Measurements from ENCODE around the gene KCNK17.
"Not testable (repeated sequence)": the region's sequence is repeated elsewhere in the genome, so short reads cannot be mapped to it uniquely, and the experiment has no call there.

The KCNK17 gene

DNA sequence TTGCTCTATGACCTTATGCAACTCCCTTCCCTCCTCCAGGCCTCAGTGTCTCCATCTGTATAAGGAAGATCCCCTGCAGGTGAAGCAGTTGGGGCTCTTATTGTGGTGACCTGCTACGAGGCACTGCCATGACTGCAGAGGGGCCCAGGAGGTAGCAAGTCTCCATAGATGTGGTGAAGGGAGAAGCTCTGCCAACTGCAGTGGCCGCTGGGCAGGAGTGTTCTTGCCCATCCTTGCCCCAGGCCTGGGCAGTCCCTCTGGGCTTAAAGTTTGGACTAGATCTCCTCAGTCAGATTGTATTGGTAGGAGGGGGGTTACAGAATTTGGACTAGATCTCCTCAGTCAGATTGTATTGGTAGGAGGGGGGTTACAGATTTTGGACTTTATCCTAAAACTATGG lies 12.2 kb downstream of the KCNK17 start:
- no peak for DNase-seq

DNA sequence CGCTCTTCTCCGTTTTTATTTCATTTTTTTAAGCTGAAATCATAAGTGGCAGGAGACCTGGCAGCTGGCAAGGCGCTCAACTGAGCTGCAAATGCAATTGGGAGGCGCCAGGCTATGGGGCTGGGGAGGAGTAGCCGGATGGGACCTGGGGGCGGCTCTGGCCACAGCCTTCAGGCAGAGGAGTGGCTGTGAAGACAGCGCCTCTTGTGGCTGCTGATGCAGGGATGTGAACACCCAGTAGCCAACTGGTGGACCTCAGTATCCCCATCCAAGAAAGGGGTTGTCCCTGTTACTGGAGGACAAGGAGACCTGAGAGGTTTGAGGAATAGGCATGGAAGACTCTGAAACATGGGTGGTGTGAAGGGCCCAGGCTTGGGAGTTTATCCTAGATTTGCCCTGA lies 12.6 kb downstream of the KCNK17 start:
- no peak for DNase-seq

DNA sequence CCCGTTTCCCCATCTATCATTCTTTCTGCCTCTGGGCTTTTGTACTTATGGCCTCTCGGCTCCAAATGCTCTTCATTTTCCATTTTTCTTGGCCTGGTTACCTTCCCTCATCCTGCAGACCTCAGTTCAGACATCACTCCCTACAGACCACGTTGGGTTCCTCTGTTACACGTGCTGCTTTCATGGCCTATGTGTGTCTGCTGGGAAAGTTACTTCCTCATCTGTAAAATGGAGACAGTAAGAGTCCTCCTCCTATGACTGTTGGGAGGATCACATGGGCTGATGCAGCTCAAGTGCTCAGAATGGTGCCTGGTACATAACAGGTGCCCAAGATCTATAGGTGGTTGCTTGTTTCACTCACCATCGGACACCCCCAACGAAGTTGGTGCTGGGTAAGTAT lies 13.5 kb downstream of the KCNK17 start:
- no peak for DNase-seq

DNA sequence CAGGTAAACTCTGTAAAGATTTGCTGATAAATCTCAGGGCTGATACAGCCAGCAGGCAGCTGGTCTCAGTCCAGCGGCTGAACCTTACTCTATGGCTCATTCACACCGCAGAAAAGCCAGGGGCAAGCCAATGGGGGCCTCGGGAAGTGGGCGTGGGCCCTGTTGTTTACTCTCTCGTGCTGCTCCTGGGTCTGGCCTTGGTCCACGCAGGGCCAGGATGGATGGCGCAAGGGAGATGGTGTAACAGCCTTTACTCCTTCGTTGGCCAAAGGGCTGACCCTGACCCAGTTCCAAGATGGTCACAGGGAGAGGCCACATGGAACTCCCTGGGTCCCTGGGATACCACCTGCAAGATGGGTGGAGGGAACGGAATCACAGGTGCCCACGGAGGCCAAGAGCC lies 16.2 kb downstream of the KCNK17 start:
- no peak for DNase-seq

DNA sequence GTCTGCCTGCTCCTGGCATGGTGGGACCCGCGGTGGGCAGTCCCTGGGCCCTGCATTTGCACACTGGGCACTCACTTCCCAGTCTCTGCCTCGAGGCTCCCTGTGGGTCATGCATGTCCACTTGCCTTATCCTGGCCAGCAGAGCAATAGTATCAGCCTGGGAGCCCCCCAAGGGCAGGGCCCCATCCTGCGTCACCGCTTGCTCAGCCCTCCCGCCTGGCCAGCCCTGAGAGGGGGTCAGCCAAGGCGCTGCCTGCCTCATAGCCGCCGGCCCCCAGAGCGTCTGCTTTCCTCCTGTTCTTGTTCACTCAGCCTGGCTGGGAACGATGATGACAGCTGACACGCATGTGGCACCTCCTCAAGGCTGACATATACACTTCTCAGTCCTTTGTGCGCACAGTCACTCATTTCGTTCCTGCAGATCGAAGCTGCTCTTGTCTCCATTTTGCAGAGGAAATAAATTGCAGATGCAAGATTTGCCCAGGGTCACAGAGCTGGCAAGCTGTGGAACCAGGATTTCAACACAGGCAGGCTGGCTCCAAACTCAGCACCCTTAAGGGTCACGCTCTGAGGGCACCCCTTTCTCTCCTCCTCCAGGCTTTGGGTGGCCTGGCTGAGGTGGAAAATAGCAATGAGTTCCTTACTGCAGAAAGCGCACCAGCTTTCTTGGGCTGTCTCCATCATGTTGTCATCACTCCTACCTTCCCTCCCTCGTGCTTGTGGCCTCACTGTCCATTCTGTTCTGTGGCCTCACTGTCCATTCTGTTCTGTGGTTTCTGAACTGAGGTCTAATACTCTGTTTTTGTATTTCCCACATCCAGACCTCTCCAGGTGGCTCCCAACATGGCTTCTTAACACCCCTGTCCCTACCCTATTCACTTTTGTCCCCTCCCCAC lies 17.2 kb downstream of the KCNK17 start:
- DNase-seq = no peak

DNA sequence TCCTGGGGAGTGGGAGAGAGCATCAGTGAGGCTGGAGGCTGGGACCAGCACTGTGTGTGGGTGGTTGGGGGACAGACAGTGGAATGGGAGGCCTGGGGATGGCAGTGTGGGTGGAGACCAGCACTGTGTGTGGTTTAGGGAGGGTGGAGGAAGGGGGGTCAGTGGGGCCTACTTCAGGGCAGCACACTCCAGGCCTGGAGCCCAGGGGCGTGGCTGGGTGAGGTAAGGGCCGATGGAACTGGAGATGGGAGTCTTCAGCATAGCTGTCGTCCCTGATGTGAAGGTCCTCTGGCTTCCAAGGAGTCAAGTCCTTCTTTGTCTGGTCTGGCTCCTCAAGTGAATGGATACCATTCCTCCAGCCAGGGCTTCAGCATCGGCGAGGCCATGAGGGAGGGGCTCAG lies 18.6 kb downstream of the KCNK17 start:
- DNase-seq = no peak

DNA sequence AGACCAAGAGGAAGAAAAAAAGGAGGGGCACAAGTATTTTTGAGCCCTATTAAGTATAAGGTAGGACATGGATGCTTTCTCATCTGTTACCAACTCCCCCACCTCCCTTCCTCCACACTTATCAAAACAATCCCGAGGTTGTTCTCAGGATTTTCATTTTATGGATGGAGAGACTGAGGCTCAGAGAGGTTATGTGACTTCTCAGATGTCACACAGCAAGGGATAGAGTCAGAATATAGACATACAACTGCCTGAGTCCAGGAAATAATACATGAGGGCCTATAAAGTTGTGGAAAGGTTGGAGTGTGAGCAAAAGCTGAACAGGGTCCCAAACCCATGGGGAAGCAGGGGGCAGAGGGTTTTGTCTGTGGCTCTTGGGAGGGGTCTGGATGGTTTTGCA lies 19.3 kb downstream of the KCNK17 start:
- no peak for DNase-seq

DNA sequence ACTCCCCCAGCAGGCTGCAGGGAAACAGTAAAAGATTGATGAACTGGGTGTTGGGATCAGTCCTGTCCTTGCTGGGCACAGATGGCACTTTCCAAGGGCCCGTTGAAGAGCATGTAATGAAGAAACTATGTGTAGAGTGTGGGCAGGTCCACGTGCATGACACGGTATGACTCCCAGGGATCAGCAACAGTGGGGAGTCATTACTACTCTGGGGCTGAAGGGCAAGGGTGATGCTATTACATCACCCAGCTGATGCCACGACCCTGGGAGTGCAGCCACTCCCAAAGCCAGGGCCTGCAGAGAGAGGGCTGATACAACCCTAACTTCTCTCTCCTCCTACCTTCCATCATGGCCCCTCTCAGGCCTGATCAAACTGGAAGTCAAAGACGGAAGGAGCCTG lies 20.1 kb downstream of the KCNK17 start:
- DNase-seq = no peak

DNA sequence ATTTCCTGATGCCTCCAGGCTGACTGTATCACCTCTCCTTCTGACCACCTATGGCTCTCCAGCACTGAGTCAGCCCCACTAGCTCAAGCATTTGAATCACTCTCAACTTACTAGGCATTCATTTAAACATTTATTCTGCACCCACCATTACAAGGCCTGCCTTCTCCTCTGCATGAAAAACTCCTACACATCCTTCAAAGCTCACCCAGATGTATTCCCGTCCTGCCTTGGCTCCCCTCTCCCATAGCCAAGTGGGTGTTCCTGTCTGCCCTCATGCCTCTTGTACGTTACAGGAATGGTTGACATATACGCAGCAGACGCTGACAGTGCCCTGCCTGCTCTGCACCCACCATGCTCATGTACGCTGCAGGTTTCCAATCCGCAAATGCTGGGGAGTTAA lies 21.6 kb downstream of the KCNK17 start:
- DNase-seq = no peak

DNA sequence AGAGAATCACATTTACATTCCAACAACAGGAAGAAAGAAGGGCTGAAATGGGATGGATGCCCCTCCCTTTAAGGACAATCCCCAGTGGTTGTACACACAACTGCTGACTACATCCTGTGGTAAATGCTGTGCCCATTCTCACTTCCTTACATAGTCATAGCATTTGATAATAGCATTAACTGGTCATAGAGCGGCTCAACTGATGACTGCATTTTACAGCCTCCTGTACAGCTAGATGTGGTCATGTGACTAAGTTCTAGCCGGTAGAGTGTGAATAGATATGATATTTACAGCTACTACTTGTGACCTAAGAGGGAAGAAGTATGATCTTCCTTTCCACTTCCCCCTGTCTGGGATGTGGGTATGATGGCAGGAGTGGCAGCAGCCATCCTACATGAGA lies 24.7 kb downstream of the KCNK17 start:
- no peak for DNase-seq

DNA sequence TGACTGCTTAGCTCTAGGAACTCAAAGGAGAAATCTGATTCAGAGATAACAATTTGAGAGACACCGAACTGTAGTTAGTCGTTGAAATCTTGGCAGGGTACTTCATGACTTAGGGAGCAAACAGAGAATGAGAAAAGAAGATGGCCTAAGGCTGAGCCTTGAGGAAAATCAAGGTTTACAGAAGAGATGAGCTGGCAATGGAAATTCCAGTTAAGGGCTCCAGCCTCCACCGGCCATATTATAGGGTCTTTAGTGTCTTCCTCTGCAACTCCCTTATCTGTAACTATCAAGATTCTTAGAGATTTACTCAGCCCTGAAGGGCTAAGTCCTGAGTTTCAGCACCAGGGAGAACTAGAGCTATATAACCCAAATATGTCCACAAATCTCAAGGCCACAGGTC lies 26.6 kb downstream of the KCNK17 start:
- no peak for DNase-seq

DNA sequence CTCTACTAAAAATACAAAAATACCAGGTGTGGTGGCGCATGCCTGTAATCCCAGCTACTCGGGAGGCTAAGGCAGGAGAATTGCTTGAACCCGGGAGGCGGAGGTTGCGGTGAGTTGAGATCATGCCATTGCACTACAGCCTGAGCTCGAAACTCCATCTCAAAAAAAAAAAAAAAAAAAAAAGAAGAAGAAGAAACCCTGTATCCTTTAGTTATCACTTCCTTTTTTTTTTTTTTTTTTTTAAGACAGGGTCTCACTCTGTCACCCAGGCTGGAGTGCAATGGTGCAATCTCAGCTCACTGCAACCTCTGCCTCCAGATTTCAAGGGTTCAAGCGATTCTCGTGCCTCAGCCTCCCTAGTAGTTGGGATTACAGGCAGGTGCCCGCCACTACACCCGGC lies 27.6 kb downstream of the KCNK17 start:
- DNase-seq = not testable (repeated sequence)

DNA sequence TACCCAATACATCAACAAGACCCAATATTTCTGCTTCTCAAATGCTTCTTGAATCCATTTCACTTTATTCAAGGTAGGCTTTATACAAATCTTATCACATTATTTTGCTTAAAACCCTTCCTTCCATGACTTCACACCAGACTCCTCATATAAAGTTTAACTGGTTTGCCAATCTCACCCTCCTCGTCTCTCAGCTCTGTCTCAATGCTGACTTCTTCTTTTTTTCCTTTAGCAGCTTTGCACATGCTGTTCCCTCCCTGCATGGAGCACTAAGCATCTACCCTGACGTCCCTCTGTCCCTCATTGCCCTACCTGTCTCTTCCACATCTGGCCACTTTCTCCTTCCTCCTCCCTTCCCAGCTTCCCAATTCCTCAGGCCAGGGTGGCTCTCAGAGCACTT lies 31.4 kb downstream of the KCNK17 start:
- DNase-seq = no peak

DNA sequence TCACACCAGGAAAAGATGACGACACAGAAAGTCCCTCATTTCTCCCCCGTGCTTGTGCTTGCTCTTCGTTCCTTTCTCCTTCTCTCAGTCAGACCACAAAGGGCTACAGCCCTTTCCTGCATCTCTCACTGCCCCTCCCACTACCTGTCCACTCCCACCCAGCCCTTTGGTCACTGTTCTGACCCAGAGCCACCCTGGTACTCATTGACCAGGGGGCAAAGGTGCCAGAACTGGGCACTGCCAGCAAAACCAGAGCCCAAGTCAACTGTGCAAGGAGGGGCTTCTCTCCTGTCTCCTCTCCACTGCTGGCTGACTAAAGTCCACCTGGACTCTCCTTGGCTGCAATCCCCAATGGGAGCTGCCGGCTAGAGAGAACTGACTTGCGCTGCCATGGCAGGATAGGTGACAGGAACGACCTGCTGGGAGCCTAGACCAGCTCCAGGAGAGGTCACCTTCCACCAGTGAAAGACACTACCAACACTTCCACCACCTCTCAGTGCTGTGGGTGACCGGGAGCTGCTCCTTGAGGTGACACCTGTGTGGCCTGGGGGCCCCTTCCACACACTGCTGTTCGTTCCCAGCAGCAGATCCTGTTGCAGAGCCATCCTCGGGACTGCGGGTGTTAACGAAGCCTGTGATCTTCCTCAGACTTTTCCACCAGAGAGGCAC lies 32.8 kb downstream of the KCNK17 start:
- DNase-seq = no peak

DNA sequence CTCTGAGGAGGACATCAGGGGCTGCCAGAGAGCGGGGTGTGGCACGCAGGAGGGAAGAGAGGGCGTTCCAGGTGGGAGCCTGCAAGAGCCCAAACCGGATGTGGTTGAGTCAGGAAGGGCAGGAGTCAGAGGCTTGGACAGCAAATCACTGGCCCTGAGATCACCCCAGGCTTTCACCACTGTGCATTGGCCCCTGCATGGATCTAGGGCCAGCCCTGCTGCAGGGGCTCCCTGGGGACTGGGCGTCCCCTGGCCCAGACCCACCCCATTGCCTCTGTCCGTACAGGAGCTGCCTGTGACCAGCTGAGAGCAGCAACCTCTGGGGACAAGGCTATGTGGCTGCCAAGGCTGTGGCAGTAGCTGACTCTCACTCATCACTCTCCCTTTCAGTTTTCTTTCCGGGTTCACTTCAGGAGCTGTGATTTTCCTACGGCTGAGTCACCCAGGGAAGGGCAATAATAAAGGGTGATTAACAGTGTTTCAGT lies 33.9 kb downstream of the KCNK17 start:
- DNase-seq = no peak

DNA sequence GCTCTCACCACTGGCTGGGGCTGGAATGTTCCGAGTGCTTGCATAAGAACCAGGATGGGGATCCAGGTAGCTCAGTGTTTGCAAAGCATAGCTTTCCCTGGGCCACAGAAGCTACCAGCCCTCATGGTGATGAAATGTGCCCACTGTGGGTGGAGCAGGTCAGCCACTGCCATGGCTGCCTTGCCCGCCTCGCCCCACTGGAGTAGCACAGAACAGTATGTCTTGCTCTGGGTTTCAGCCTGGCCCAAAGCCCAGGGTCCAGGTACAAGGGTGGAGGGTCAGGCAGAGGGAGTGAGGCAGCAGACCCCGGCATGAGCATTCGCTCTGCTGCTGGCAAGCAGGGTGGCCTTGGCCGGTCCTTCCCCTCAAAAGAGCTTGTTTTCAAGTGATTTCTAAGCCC lies 34.7 kb downstream of the KCNK17 start:
- DNase-seq = no peak

DNA sequence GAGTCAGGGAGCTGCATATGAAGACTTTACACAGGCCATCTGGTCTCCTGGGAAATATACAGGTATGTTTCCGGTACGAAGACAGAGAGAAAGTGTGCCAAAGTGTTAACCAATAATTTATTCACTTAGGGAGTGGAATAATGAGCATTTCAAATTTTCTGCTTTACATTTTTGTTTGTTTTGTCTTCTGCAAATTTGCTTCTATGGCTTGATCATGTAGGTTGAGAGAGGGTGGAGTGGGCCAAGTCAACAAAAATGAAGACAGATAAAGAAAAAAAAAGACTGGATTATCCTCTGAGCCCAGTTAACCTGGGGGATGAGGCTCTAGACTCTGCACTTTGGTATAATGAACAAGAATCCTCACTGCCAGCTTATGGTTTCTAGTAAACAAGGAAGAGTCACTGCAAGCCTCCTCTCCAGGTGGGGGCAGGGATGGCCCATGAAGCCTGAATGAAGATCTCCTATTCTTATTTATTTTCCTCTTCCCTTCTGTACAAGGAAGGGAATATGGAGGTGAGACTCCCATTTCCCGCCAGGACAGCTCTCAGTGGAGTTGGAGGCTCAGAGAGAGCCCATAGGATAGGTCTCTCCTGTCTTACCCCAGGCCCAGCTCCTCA lies 37.7 kb downstream of the KCNK17 start:
- DNase-seq = no peak

DNA sequence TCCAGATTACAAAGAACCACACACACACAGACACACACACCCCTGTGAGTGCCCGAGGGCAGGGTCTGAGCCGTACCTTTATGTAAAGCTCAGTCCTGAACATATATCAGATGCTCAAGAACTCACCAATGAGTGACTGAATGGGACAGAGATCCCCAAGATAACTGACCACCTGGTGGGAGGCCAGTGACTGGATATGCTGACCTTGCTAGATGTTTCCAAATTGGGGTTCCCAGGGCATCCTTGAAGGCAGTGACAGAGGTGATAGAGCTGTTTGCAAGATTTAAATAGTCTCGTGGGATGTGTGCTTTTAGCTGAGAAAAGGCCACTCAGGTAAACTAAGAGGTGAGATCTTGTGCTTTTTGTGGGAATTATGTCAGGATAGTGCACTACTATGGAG lies 39.3 kb downstream of the KCNK17 start:
- DNase-seq = no peak

DNA sequence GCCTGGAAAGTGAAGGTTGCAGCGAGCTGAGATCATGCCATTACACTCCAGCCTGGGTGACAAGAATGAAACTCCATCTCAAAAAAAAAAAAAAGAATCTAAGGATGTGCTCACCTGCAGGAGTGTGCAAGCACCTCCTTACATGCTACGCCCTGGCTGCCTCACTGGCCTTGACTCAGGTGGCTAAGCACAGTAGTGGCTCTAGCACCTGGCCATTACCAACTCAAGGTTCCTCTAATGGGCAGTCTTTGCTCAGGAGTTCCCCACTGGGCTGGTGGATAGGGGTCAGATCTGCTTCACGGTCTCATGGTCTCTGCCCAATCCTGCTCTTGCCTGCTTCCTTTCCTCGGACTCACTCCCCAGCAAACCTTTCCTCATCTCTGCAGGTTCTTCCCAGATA lies 39.7 kb downstream of the KCNK17 start:
- no peak for DNase-seq

DNA sequence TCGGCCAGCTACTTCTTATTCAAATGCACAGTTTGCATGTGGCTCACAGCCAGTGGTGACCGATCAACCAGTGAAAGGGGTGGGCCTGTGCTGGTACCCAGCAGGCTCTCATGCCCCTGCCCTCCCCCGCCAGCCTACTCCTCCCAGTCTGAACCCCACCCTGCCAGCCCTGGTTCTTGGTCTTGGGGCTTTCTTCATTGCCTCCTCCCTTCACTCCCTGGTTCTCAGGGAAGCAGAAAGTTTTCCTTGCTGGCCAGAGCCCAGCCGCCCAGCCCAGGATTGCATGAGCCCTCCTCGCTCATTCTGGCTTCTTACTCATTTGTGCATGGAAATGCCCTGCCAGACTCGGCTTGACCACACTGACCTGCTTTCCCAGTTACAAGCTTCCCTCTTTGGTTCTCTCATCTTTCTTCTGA lies 40.8 kb downstream of the KCNK17 start:
- no peak for DNase-seq

DNA sequence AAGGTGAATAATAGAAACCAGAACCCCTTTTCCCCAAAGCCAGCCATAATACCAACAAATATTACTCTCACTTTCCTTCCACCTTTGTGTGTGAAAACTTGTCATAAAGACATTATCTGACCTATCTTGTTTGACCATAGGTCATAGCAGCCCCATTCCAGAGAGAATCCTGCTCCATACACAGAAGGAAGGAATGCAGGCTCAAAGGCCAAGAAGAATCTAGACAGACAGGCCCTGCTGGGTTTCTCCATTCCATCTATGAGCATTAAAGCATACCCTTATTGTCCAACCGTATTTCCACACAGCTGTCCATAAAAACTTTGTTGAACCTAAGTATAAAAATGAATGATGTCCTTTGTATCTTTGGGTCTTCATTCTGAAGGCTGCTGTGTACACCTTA lies 44.3 kb downstream of the KCNK17 start:
- DNase-seq = no peak

DNA sequence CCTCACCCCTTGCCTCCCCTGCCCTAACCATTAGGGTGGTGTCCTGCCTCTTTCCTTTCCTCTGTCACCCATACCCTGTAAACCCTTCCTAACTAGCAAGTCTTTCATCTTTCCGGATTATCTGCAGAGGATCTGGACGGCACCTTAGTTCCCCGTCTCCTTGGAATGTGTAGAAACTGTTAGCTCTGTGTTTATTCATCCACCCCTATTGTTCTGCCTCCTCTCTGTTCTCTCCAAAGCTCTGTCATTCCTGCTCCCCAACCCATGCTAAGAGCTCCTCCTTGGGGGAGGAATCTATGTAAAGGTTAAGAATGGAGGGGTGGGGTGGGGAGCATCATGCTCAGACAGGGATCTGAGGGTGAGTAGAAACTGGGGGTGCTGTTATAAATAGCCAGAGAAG lies 45.5 kb downstream of the KCNK17 start:
- no peak for DNase-seq

DNA sequence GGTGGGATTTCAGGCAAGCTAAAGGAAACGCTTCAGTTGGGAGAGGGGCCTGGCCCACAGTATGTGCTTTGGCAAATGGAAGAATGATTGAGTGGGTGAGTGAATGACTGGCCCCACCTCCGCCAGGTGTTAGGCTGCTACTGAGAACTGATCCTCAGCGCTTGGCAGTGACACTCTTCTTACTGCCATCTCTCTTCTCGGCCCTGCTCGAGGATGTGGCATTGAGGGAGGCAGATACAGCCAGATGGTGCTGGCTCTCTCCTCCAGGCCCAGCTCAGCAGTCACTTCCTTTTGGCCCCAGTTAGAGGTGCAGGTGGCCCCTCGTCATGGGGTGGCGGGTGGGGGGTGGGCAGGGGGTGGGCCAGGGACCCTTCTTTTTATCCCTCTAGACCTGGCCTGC lies 46.0 kb downstream of the KCNK17 start:
- no peak for DNase-seq

DNA sequence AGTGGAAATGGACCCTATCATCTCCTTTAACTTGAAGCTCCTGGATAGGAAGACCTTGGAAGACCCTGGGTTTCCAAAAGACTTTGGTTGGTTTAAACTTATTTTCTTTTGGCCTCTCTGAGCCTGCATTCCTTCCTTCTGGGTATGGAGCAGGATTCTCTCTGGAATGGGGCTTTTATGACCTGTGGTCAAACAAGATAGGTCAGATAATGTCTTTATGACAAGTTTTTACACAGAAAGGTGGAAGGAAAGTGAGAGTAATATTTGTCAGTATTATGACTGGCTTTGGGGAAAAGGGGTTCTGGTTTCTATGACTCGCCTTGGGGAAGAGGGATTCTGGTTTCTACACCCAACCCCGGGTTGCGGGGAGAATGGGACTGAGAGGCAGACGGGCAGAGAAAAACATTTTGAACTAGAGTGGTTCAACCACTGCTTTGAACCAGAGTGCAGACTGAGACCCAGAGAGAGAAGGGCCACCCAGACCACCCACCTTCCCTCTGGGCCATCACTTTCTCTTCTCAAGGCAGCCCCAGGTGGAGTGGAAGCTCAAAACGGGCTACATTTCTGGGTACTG lies 47.4 kb downstream of the KCNK17 start:
- no peak for DNase-seq
